H1 (cell line): ENCODE results near the gene ARPP19. TPM values are rescaled to one million over a fixed set of nuclear protein-coding genes. Genes with fewer than 3 reads are reported as not detected.

Experiments
- CTCF ChIA-PET: fragments of 300-600 bp; sonication (Branson Sonifier 250); formaldehyde crosslinking; loops from one replicate; lab custom pipeline; 2021; ENCODE audit not compliant: partially characterized antibody; lab: Charles Lee
- POLR2A ChIA-PET: fragments of 300-600 bp; sonication (Branson Sonifier 250); formaldehyde crosslinking; loops from one replicate; lab custom pipeline; 2021; ENCODE audit warnings: inconsistent platforms; ENCODE audit not compliant: partially characterized antibody; lab: Charles Lee
- DNase-seq, 2 experiments: peaks; one replicate each; pipeline versions ENCODE4 v3.0.0 to v3.0.0-alpha.2; 2010 to 2022; ENCODE audit warnings: low spot score in 2 of 2, low read depth in 1 of 2, mixed read lengths in 1 of 2
- FAIRE-seq: peaks from 2 replicates; lab custom pipeline; 2011; peaks lifted over from hg19 to GRCh38; lab: Jason Lieb, UNC
- H2AFZ ChIP-seq: 2 replicates; pipeline ENCODE4 v1.8.1; 2012; ENCODE audit warnings: low read length, inconsistent platforms
- H2AK5ac ChIP-seq: 2 replicates; pipeline ENCODE4 v1.6.1; 2013; ENCODE audit warnings: low read depth, low read length
- H2BK120ac ChIP-seq: replicated peaks from 2 replicates; pipeline ENCODE3; 2013; ENCODE audit warnings: low read depth, low read length, inconsistent platforms
- H2BK12ac ChIP-seq: 2 replicates; pipeline ENCODE4 v1.6.1; 2013; ENCODE audit warnings: low read depth, low read length
- H2BK15ac ChIP-seq: 2 replicates; pipeline ENCODE4 v1.6.1; 2013; ENCODE audit warnings: low read length
- H2BK20ac ChIP-seq: 2 replicates; pipeline ENCODE4 v1.6.1; 2013; ENCODE audit warnings: low read length
- H2BK5ac ChIP-seq: 2 replicates; pipeline ENCODE4 v1.6.1; 2013; ENCODE audit warnings: low read depth, low read length
- H3K14ac ChIP-seq: 2 replicates; pipeline ENCODE4 v1.6.1; 2013; ENCODE audit warnings: inconsistent platforms; ENCODE audit not compliant: insufficient read length
- H3K18ac ChIP-seq: 2 replicates; pipeline ENCODE4 v1.6.1; 2013; ENCODE audit warnings: low read length; ENCODE audit errors: extremely low read depth
- H3K23ac ChIP-seq: 2 replicates; pipeline ENCODE4 v1.6.1; 2013; ENCODE audit warnings: inconsistent platforms; ENCODE audit not compliant: insufficient read length
- H3K23me2 ChIP-seq: 2 replicates; pipeline ENCODE4 v1.6.1; 2013; ENCODE audit warnings: low read depth, low read length
- H3K27ac ChIP-seq: 2 replicates; pipeline ENCODE4 v1.6.1; 2011; ENCODE audit warnings: low read depth, low read length, inconsistent platforms
- H3K27me3 ChIP-seq, 4 experiments: replicated peaks in 1 of 4; 1 replicate in 1 of 4; 2 replicates in 3 of 4; pipeline versions ENCODE4 v1.6.1 to v1.8.1; 2011 to 2013; ENCODE audit warnings: low read length in 3 of 4, mild to moderate bottlenecking in 3 of 4, inconsistent platforms in 2 of 4, mixed read lengths in 2 of 4, moderate library complexity in 1 of 4; ENCODE audit not compliant: control insufficient read depth in 3 of 4, insufficient read depth in 3 of 4; ENCODE audit errors: extremely low read depth in 1 of 4
- H3K36me3 ChIP-seq, 4 experiments: 2 replicates each; pipeline versions ENCODE4 v1.6.1 to v1.8.1; 2011 to 2013; ENCODE audit warnings: mild to moderate bottlenecking in 4 of 4, low read length in 3 of 4, moderate library complexity in 2 of 4, control low read depth in 1 of 4, inconsistent platforms in 1 of 4; ENCODE audit not compliant: insufficient read depth in 4 of 4, control insufficient read depth in 2 of 4
- H3K4ac ChIP-seq: replicated peaks from 2 replicates; pipeline ENCODE3; 2013; ENCODE audit warnings: low read length, low read depth, mixed read lengths, inconsistent platforms; ENCODE audit not compliant: insufficient read length
- H3K4me1 ChIP-seq, 4 experiments: replicated peaks in 1 of 4; 1 replicate in 1 of 4; 2 replicates in 3 of 4; pipeline versions ENCODE4 v1.6.1 to v1.8.1; 2011 to 2013; ENCODE audit warnings: low read length in 3 of 4, inconsistent platforms in 2 of 4, mixed read lengths in 1 of 4; ENCODE audit not compliant: insufficient read depth in 4 of 4, control insufficient read depth in 3 of 4
- H3K4me2 ChIP-seq, 2 experiments: 2 replicates each; pipeline versions ENCODE4 v1.6.1 to v1.8.1; 2011 to 2013; ENCODE audit warnings: low read depth in 2 of 2, low read length in 2 of 2, control low read depth in 1 of 2, inconsistent platforms in 1 of 2, mild to moderate bottlenecking in 1 of 2; ENCODE audit not compliant: insufficient read depth in 1 of 2
- H3K4me3 ChIP-seq, 4 experiments: fragments of 200-600, 300-600 bp in 1 of 4; sonication (generic), shearing (Covaris generic), sonication (Bioruptor Twin) in 1 of 4; 2 replicates each; pipeline versions ENCODE4 v1.5.1 to v1.8.1; 2011 to 2016; ENCODE audit warnings: low read length in 4 of 4, low read depth in 3 of 4, control low read depth in 2 of 4, inconsistent platforms in 2 of 4, mild to moderate bottlenecking in 2 of 4, mixed read lengths in 1 of 4, moderate library complexity in 1 of 4; ENCODE audit not compliant: insufficient read depth in 2 of 4; ENCODE audit errors: extremely low read depth in 1 of 4
- H3K56ac ChIP-seq: replicated peaks from 2 replicates; pipeline ENCODE3; 2013; ENCODE audit warnings: low read depth, mild to moderate bottlenecking, mixed read lengths, low read length, inconsistent platforms; ENCODE audit not compliant: insufficient read length
- H3K79me1 ChIP-seq: 2 replicates; pipeline ENCODE4 v1.6.1; 2013; ENCODE audit warnings: low read depth, low read length, control low read depth
- H3K79me2 ChIP-seq, 2 experiments: 2 replicates each; pipeline versions ENCODE4 v1.6.1 to v1.8.1; 2012 to 2013; ENCODE audit warnings: low read length in 2 of 2, mild to moderate bottlenecking in 2 of 2, inconsistent platforms in 1 of 2; ENCODE audit not compliant: insufficient read depth in 2 of 2, control insufficient read depth in 1 of 2
- H3K9ac ChIP-seq, 4 experiments: replicated peaks in 1 of 4; 1 replicate in 1 of 4; 2 replicates in 3 of 4; pipeline versions ENCODE4 v1.6.1 to v1.8.1; 2011 to 2013; ENCODE audit warnings: low read depth in 3 of 4, low read length in 3 of 4, control low read depth in 2 of 4, mild to moderate bottlenecking in 2 of 4, moderate library complexity in 2 of 4, inconsistent platforms in 1 of 4; ENCODE audit errors: extremely low read depth in 1 of 4
- H3K9me3 ChIP-seq, 2 experiments: 2 replicates each; pipeline versions ENCODE4 v1.6.1 to v1.8.1; 2012 to 2013; ENCODE audit warnings: mild to moderate bottlenecking in 2 of 2, moderate library complexity in 2 of 2, control low read depth in 1 of 2, inconsistent platforms in 1 of 2, low read depth in 1 of 2, low read length in 1 of 2, mixed read lengths in 1 of 2; ENCODE audit not compliant: insufficient read depth in 2 of 2
- H4K20me1 ChIP-seq, 2 experiments: replicated peaks in 1 of 2; 2 replicates each; pipeline versions ENCODE3 to v1.8.1; 2011 to 2013; ENCODE audit warnings: inconsistent platforms in 2 of 2, low read length in 2 of 2, mild to moderate bottlenecking in 1 of 2; ENCODE audit not compliant: insufficient read depth in 2 of 2, control insufficient read depth in 1 of 2
- H4K5ac ChIP-seq: 2 replicates; pipeline ENCODE4 v1.6.1; 2013; ENCODE audit warnings: low read length, low read depth, mixed read lengths, inconsistent platforms; ENCODE audit not compliant: insufficient read length
- H4K8ac ChIP-seq: 2 replicates; pipeline ENCODE4 v1.8.0; 2013; ENCODE audit warnings: mild to moderate bottlenecking, moderate library complexity, low read length, inconsistent platforms; ENCODE audit not compliant: insufficient read depth; ENCODE audit errors: extremely low read depth
- H4K91ac ChIP-seq: replicated peaks from 2 replicates; pipeline ENCODE3; 2013; ENCODE audit warnings: low read length, mixed read lengths, inconsistent platforms; ENCODE audit not compliant: insufficient read length
- ATF2 ChIP-seq: IDR thresholded peaks from 2 replicates; pipeline ENCODE4 v1.6.1; 2012; ENCODE audit warnings: low read length, inconsistent platforms
- CHD1 ChIP-seq: IDR thresholded peaks from 2 replicates; pipeline ENCODE4 v1.6.1; 2012; ENCODE audit warnings: low read depth, low read length, improper control_type of control experiment
- MAFK ChIP-seq: IDR thresholded peaks from 2 replicates; pipeline ENCODE4 v1.6.1; 2012; ENCODE audit warnings: low read depth, mild to moderate bottlenecking, improper control_type of control experiment, low read length
- polyA plus RNA-seq, 7 experiments: library from polyadenylated mRNA; depleted of rRNA in 3 of 7; stranded (reverse) in 5 of 7; unstranded in 2 of 7; fragments of >200 nt in 5 of 7; fragments of 200-250 nt in 2 of 7; gene quantifications; 1 replicate in 5 of 7; 2 replicates in 1 of 7; 4 replicates in 1 of 7; pipeline versions ENCODE4 v1.2.1 to v1.2.3, GENCODE V29; 2011 to 2013; ENCODE audit warnings: missing spikeins in 2 of 7, mixed read lengths in 2 of 7
- total RNA-seq: library from RNA; stranded (reverse); fragmentation: NEBNext Ultra II Directional; extraction: Animal tissue kit (Norgen Biotek cat#: 25700); gene quantifications from 2 replicates; pipeline ENCODE4 v1.2.1, GENCODE V29; 2021

ARPP19 gene
- total and polyA plus RNA-seq, 2 of the 8 experiments (the other 6 are each of a cell fraction or from before 2014, with no cell fraction given): 81.9 to 274 TPM

- Histone ChIP-seq H3K36me3 (no peaks in the 10 kb centered on the region), H3K14ac (no peak overlapping the region), H3K79me2 (peaks cover 0 to 3% of the 10 kb centered on the region in 2 experiments; a peak in 1 of 4 replicates), H2AFZ (no peak overlapping the region), H3K9me3 (no peaks in the 10 kb centered on the region), H3K79me1 (no peaks in the 10 kb centered on the region; the same call in 1 of the 2 replicates), H3K4me1 (no peaks in the 10 kb centered on the region), H2AK5ac (no peak overlapping the region), H4K20me1 (no peaks in the 10 kb centered on the region), H3K23ac (no peak overlapping the region), H2BK20ac (no peak overlapping the region), H4K91ac (no peak overlapping the region), H4K8ac (no peak overlapping the region), H3K9ac (no peak overlapping the region), H3K4ac (no peak overlapping the region), H3K23me2 (no peaks in the 10 kb centered on the region), H3K56ac (no peak overlapping the region), H3K4me3 (no peak overlapping the region), H2BK120ac (no peak overlapping the region), H3K27ac (no peak overlapping the region), H2BK12ac (no peak overlapping the region), H3K27me3 (no peaks in the 10 kb centered on the region), H2BK15ac (no peak overlapping the region), H3K18ac (no peak overlapping the region), H3K4me2 (no peak overlapping the region), H4K5ac (no peak overlapping the region), H2BK5ac (no peak overlapping the region)
- CTCF ChIA-PET: no interaction called here
- TF ChIP-seq MAFK: no peak
- no peak for TF ChIP-seq CHD1
- no peak for TF ChIP-seq ATF2
- POLR2A ChIA-PET: interaction anchor here (0.9 kb wide), 1 partner anchor 299 kb away, joined by 3 read pairs; no protein-coding TSS in a partner anchor
- FAIRE-seq (no peak), DNase-seq (no peak)
Observed at GRCh38 chr15:52498706-52499105, 70.1 kb downstream of the ARPP19 start.

Other genes with a start within 250 kb of the ARPP19 start
- 24.7 and 27.9 TPM in 2 replicates for gene MYO5A, start 40.1 kb downstream of the ARPP19 start, total RNA-seq
- gene MYO5A, start 40.1 kb downstream of the ARPP19 start, polyA plus RNA-seq (2011; rRNA removed): 8.9 and 11.4 TPM in 2 replicates
- gene ATOSA, start 110.4 kb upstream of the ARPP19 start, total RNA-seq: 7.9 and 8.6 TPM in 2 replicates
- gene ATOSA, start 110.4 kb upstream of the ARPP19 start, polyA plus RNA-seq (2011; rRNA removed): 3.6 and 4.6 TPM in 2 replicates
- 6.1 and 6.4 TPM in 2 replicates for gene ONECUT1, start 221.3 kb upstream of the ARPP19 start, total RNA-seq
- gene ONECUT1, start 221.3 kb upstream of the ARPP19 start, polyA plus RNA-seq (2011; rRNA removed): 0.47 and 0.65 TPM in 2 replicates